Suprapubic skin (tissue), 4 donors: ENCODE data around the gene ROS1. TPM values are rescaled to one million over a fixed set of nuclear protein-coding genes. Genes with fewer than 3 reads are reported as not detected.

Source experiments
- DNase-seq, 2 donors: peaks; one replicate each; pipeline ENCODE4 v3.0.0-alpha.2; 2019; ENCODE audit warnings: low spot score in 2 of 2
- H3K27ac ChIP-seq: fragments of 200-600 bp; sonication (generic); one replicate; pipeline ENCODE4 v1.5.1; 2019
- H3K27me3 ChIP-seq: fragments of 200-600 bp; sonication (generic); one replicate; pipeline ENCODE4 v1.5.1; 2019
- H3K36me3 ChIP-seq: fragments of 200-600 bp; sonication (generic); one replicate; pipeline ENCODE4 v1.5.1; 2019
- H3K4me1 ChIP-seq: fragments of 200-600 bp; sonication (generic); one replicate; pipeline ENCODE4 v1.5.1; 2019
- H3K4me3 ChIP-seq: fragments of 200-600 bp; sonication (generic); one replicate; pipeline ENCODE4 v1.5.1; 2019; ENCODE audit warnings: mild to moderate bottlenecking
- H3K9me3 ChIP-seq: fragments of 200-600 bp; sonication (generic); one replicate; pipeline ENCODE4 v1.5.1; 2019
- CTCF ChIP-seq, 2 donors: fragments of 200-600 bp in 1 of 2; fragments of 450-650 bp in 1 of 2; sonication (generic) in 1 of 2; IDR thresholded peaks; one replicate each; pipeline ENCODE4 v1.5.1; 2016 to 2019; ENCODE audit warnings: antibody characterized with exemption in 2 of 2, mild to moderate bottlenecking in 1 of 2, moderate library complexity in 1 of 2
- EP300 ChIP-seq: sonication (generic); formaldehyde crosslinking; IDR thresholded peaks from one replicate; pipeline ENCODE4 v1.6.1; 2017; ENCODE audit warnings: antibody characterized with exemption
- POLR2A ChIP-seq, 2 donors: fragments of 450-650 bp; IDR thresholded peaks; one replicate each; pipeline ENCODE4 v1.6.1; 2017; ENCODE audit warnings: antibody characterized with exemption in 2 of 2, mild to moderate bottlenecking in 2 of 2, moderate library complexity in 2 of 2
- POLR2AphosphoS5 ChIP-seq, 3 donors: sonication (generic); formaldehyde crosslinking; IDR thresholded peaks; one replicate each; pipeline ENCODE4 v1.6.1; 2017; ENCODE audit warnings: antibody characterized with exemption in 3 of 3
- WGBS: methylation state at CpG from one replicate; pipeline ENCODE4 v1.1.5; 2018; 5-methylcytosine and 5-hydroxymethylcytosine counted together
- total RNA-seq, 4 donors: library from RNA; depleted of rRNA; stranded (reverse); fragments of >200 nt; gene quantifications; one replicate each; pipeline ENCODE4 v1.1.0, GENCODE V29; 2016

Gene ROS1
- total RNA-seq, 4 donors from 2014 or later = 0.49 to 2.8 (median 0.69) TPM

- no peaks in the 10 kb centered on the region for H3K36me3 ChIP-seq
- H3K27ac ChIP-seq = no peak overlapping the region
- TF ChIP-seq POLR2AphosphoS5 (IDR thresholded peaks at IDR 0.05) = no peak
- TF ChIP-seq POLR2A (IDR thresholded peaks at IDR 0.05) = no peak
- DNase-seq = no peak
- no peaks in the 10 kb centered on the region for H3K9me3 ChIP-seq
- H3K4me3 ChIP-seq = no peak overlapping the region
- H3K27me3 ChIP-seq = peaks cover 4% of the 10 kb centered on the region
- WGBS = 69% methylated on average over 3 of the region's 3 CpGs
- no peaks in the 10 kb centered on the region for H3K4me1 ChIP-seq
Measured at GRCh38 chr6:117290173-117290846, 135.4 kb downstream of the ROS1 start.

GRCh38 chr6:117288083-117288715 lies 137.5 kb downstream of the ROS1 start:
- H3K4me3 ChIP-seq = no peak overlapping the region

GRCh38 chr6:117280922-117281321 lies 144.8 kb downstream of the ROS1 start:
- no peaks in the 10 kb centered on the region for H3K9me3 ChIP-seq
- H3K27ac ChIP-seq = no peak overlapping the region
- TF ChIP-seq CTCF (IDR thresholded peaks at IDR 0.05) = no peak
- TF ChIP-seq EP300 = no peak
- no peak for TF ChIP-seq POLR2A (IDR thresholded peaks at IDR 0.05)
- TF ChIP-seq POLR2AphosphoS5 (IDR thresholded peaks at IDR 0.05) = no peak
- no peaks in the 10 kb centered on the region for H3K4me1 ChIP-seq
- H3K4me3 ChIP-seq = no peak overlapping the region
- H3K36me3 ChIP-seq = no peaks in the 10 kb centered on the region
- WGBS = 89% methylated on average over 3 of the region's 3 CpGs
- no peak for DNase-seq
- H3K27me3 ChIP-seq = peaks cover 5% of the 10 kb centered on the region

More at GRCh38 chr6:117288083-117288715, 137.5 kb downstream of the ROS1 start:
- Histone ChIP-seq H3K36me3 (no peaks in the 10 kb centered on the region), H3K4me1 (no peaks in the 10 kb centered on the region), H3K27ac (no peak overlapping the region), H3K27me3 (peaks cover 4% of the 10 kb centered on the region), H3K9me3 (no peaks in the 10 kb centered on the region)
- TF ChIP-seq POLR2AphosphoS5 (IDR thresholded peaks at IDR 0.05) = no peak
- no peak for TF ChIP-seq CTCF (IDR thresholded peaks at IDR 0.05)
- no peak for TF ChIP-seq POLR2A (IDR thresholded peaks at IDR 0.05)
- TF ChIP-seq EP300 = no peak
- DNase-seq = no peak
- 69% methylated on average over 3 of the region's 3 CpGs for WGBS

GRCh38 chr6:117276778-117277316 lies 148.9 kb downstream of the ROS1 start:
- H3K4me3 ChIP-seq = no peak overlapping the region
- H3K4me1 ChIP-seq = no peaks in the 10 kb centered on the region
- peaks cover 44% of the 10 kb centered on the region for H3K27me3 ChIP-seq
- H3K27ac ChIP-seq = no peak overlapping the region
- 80% methylated on average over 10 of the region's 10 CpGs for WGBS
- TF ChIP-seq POLR2AphosphoS5 (IDR thresholded peaks at IDR 0.05) (no peak), CTCF (IDR thresholded peaks at IDR 0.05) (no peak), EP300 (no peak), POLR2A (IDR thresholded peaks at IDR 0.05) (no peak)
- DNase-seq = no peak
- no peaks in the 10 kb centered on the region for H3K9me3 ChIP-seq
- no peaks in the 10 kb centered on the region for H3K36me3 ChIP-seq

- Histone ChIP-seq H3K27me3 (peaks cover 55% of the 10 kb centered on the region), H3K9me3 (no peaks in the 10 kb centered on the region), H3K27ac (no peak overlapping the region), H3K36me3 (no peaks in the 10 kb centered on the region), H3K4me1 (peaks cover 3% of the 10 kb centered on the region), H3K4me3 (no peak overlapping the region)
- DNase-seq = no peak
- WGBS = 78% methylated on average over 5 of the region's 5 CpGs
- TF ChIP-seq EP300 (no peak), POLR2AphosphoS5 (IDR thresholded peaks at IDR 0.05) (no peak), CTCF (IDR thresholded peaks at IDR 0.05) (no peak), POLR2A (IDR thresholded peaks at IDR 0.05) (no peak)
Measured at GRCh38 chr6:117275711-117276110, 150.0 kb downstream of the ROS1 start.
